Measurements from ENCODE around the gene TM4SF5. TPM values are rescaled to one million over a fixed set of nuclear protein-coding genes. Genes with fewer than 3 reads are reported as not detected.
A peak's percentile ranks its signal among the peaks of the same experiment; 100 is the strongest.

Gene TM4SF5
- polyA plus RNA-seq, 3 donors, result not detected

- Histone ChIP-seq H3K36me3 (replicated peaks in 1 of 2; ENCODE audit: control insufficient read depth in 1 of 2, insufficient read depth in 2 of 2, low read length in 2 of 2) (peaks cover 23 to 50% of the 10 kb centered on the region in 2 donors), H2AFZ (ENCODE audit: insufficient read depth, low read depth, low read length, poor library complexity, severe bottlenecking) (no peak overlapping the region), H3K9me3 (replicated peaks in 1 of 2; ENCODE audit: control insufficient read depth in 1 of 2, insufficient read depth in 1 of 2, low read length in 2 of 2) (no peaks in the 10 kb centered on the region), H3K9ac (ENCODE audit: insufficient read depth, low read length, poor library complexity, severe bottlenecking) (no peak overlapping the region), H4K20me1 (ENCODE audit: insufficient read depth, low read length) (peaks cover 19% of the 10 kb centered on the region), H3K27ac (ENCODE audit: low read depth in 1 of 2, low read length in 2 of 2) (no peak overlapping the region), H3K27me3 (ENCODE audit: control insufficient read depth in 2 of 2, insufficient read depth in 2 of 2, low read length in 2 of 2) (peaks cover 3 to 21% of the 10 kb centered on the region in 2 donors), H3K4me2 (replicated peaks; ENCODE audit: extremely low read depth, low read length, poor library complexity, severe bottlenecking) (no peak overlapping the region), H3K4me1 (ENCODE audit: control insufficient read depth in 1 of 2, insufficient read depth in 2 of 2, low read length in 2 of 2) (peaks cover 10 to 11% of the 10 kb centered on the region in 2 donors), H3K4me3 (replicated peaks in 1 of 3; ENCODE audit: low read depth in 2 of 3, low read length in 3 of 3) (no peak overlapping the region), H3K79me2 (ENCODE audit: insufficient read depth, low read length) (no peaks in the 10 kb centered on the region)
- H3K27me3 Mint-ChIP-seq (ENCODE audit: low read depth in 3 of 3), result peaks cover 21 to 29% (median 28%) of the 10 kb centered on the region in 3 donors
- intact Hi-C loops (cut with micrococcal nuclease), result loop anchor here in 1 of 2 donors (10.0 kb wide), 1 partner anchor 74 kb away; no protein-coding TSS in a partner anchor
- H3K9me3 Mint-ChIP-seq, result peaks cover 0 to 4% (median 0%) of the 10 kb centered on the region in 7 donors
- no peak for TF ChIP-seq CTCF (IDR thresholded peaks at IDR 0.05)
- H3K4me1 Mint-ChIP-seq, result peaks cover 24% of the 10 kb centered on the region
- peak overlapping the region in 1 of 7 donors; percentile 2 for H3K27ac Mint-ChIP-seq
- WGBS (ENCODE audit: insufficient coverage), result 55% methylated on average over 13 of the region's 13 CpGs
- H3K4me3 Mint-ChIP-seq, result no peak overlapping the region
- DNase-seq, result no peak
- H3K36me3 Mint-ChIP-seq, result peaks cover 59 to 60% of the 10 kb centered on the region in 2 donors
These were observed 39.1 kb downstream of the TM4SF5 start for GRCh38 chr17:4810696-4811290.

DNA sequence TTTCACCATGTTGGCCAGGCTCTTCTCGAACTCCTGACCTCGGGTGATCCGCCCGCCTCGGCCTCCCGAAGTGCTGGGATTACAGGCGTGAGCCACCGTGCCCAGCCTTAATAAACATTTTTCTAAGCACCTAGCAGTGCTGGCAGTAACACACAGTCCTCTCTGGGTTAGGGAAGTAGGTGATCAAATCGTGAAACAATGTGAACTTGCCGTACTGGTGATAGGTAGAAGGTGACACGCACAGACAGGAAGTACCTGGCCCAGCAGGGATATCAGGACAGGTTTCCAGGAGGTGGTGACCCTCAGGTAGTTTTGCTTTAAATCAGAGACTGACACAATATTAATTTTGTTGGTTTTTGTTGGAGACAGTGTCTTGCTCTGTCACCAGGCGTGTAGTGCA, 39.8 kb downstream of the TM4SF5 start:
- Histone ChIP-seq H3K4me3 (replicated peaks in 1 of 3; ENCODE audit: low read depth in 2 of 3, low read length in 3 of 3) (no peak overlapping the region), H3K9me3 (replicated peaks in 1 of 2; ENCODE audit: control insufficient read depth in 1 of 2, insufficient read depth in 1 of 2, low read length in 2 of 2) (no peaks in the 10 kb centered on the region), H3K79me2 (ENCODE audit: insufficient read depth, low read length) (no peaks in the 10 kb centered on the region), H3K9ac (ENCODE audit: insufficient read depth, low read length, poor library complexity, severe bottlenecking) (no peak overlapping the region), H3K4me1 (ENCODE audit: control insufficient read depth in 1 of 2, insufficient read depth in 2 of 2, low read length in 2 of 2) (peaks cover 8 to 10% of the 10 kb centered on the region in 2 donors), H3K36me3 (replicated peaks in 1 of 2; ENCODE audit: control insufficient read depth in 1 of 2, insufficient read depth in 2 of 2, low read length in 2 of 2) (peaks cover 28 to 57% of the 10 kb centered on the region in 2 donors), H4K20me1 (ENCODE audit: insufficient read depth, low read length) (peaks cover 19% of the 10 kb centered on the region), H3K27me3 (ENCODE audit: control insufficient read depth in 2 of 2, insufficient read depth in 2 of 2, low read length in 2 of 2) (peaks cover under 1 to 14% of the 10 kb centered on the region in 2 donors), H3K4me2 (replicated peaks; ENCODE audit: extremely low read depth, low read length, poor library complexity, severe bottlenecking) (no peak overlapping the region), H3K27ac (ENCODE audit: low read depth in 1 of 2, low read length in 2 of 2) (no peak overlapping the region), H2AFZ (ENCODE audit: insufficient read depth, low read depth, low read length, poor library complexity, severe bottlenecking) (no peak overlapping the region)
- peak overlapping the region in 1 of 7 donors; percentile 64 for H3K27ac Mint-ChIP-seq
- TF ChIP-seq CTCF (IDR thresholded peaks at IDR 0.05), result no peak
- no peak for DNase-seq
- H3K27me3 Mint-ChIP-seq (ENCODE audit: low read depth in 3 of 3), result peaks cover 16 to 24% (median 23%) of the 10 kb centered on the region in 3 donors
- H3K9me3 Mint-ChIP-seq, result peaks cover 0 to 4% (median 2%) of the 10 kb centered on the region in 7 donors
- intact Hi-C loops (cut with micrococcal nuclease), result loop anchor here in 1 of 2 donors (10.0 kb wide), 1 partner anchor 73 kb away; no protein-coding TSS in a partner anchor
- peaks cover 62 to 67% of the 10 kb centered on the region in 2 donors for H3K36me3 Mint-ChIP-seq
- no peak overlapping the region for H3K4me3 Mint-ChIP-seq
- H3K4me1 Mint-ChIP-seq, result peaks cover 19% of the 10 kb centered on the region
- 88% methylated on average over 3 of the region's 12 CpGs for WGBS (ENCODE audit: insufficient coverage)
